Measurements from ENCODE around the gene WDR82. TPM values are rescaled to one million over a fixed set of nuclear protein-coding genes. Genes with fewer than 3 reads are reported as not detected.

WDR82 gene
- total RNA-seq, 1 donor from 2014 or later = 69.9 TPM

DNA sequence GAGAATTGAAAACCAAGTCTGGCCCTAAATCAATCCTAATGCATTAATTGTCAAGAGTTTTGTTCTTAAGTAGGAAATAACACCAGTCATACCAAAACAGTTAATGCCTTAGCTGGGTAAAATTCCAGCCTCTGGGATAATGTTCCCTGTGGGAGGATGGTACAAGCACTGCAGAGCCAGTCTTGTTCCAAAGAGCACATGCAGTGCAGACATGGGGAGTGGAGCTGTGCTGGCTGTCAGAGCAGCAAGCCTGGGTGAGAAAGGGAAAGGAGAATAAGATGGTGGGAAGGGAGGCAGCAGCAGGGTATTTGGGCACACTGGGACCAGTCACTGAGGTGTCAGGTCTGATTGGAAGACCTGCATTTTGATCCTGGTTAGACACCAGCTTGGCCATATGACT, 68.4 kb downstream of the WDR82 start:
- H3K36me3 ChIP-seq (ENCODE audit: control insufficient read depth in 3 of 3, insufficient read depth in 3 of 3, low read length in 3 of 3) = peaks cover 80 to 91% (median 86%) of the 10 kb centered on the region in 3 donors
- no peak overlapping the region for H3K27ac ChIP-seq (ENCODE audit: low read depth, low read length)
- no peaks in the 10 kb centered on the region for H3K4me1 ChIP-seq (ENCODE audit: control insufficient read depth in 3 of 3, insufficient read depth in 3 of 3, low read length in 3 of 3)
- H3K27me3 ChIP-seq (ENCODE audit: control insufficient read depth in 3 of 3, insufficient read depth in 3 of 3, low read length in 3 of 3) = no peaks in the 10 kb centered on the region
- H3K4me3 ChIP-seq (ENCODE audit: low read length in 3 of 3) = no peak overlapping the region
- H3K9ac ChIP-seq (ENCODE audit: low read depth in 1 of 3, low read length in 3 of 3) = no peak overlapping the region
- no peaks in the 10 kb centered on the region for H3K9me3 ChIP-seq (ENCODE audit: control insufficient read depth in 3 of 3, low read length in 3 of 3)

DNA sequence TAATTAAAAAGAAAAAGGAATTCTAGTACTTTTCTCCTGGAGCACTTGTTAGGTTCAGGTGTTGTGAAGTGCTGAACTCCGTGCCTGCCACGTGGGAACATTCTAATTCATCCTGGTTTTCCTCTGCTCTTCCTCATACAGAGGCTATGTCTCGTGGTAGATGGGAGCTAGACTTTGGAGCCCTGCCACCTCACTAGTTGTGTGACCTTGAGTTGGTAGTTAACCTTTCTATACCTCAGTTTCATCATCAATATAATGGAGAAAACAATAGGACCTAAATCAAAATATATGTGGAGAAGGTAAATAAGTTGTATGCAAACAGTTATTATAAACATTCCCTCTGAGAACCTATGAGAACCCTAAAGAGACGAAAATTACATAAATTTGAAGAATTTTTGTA, 69.9 kb downstream of the WDR82 start:
- peaks cover 74 to 91% (median 86%) of the 10 kb centered on the region in 3 donors for H3K36me3 ChIP-seq (ENCODE audit: control insufficient read depth in 3 of 3, insufficient read depth in 3 of 3, low read length in 3 of 3)
- no peaks in the 10 kb centered on the region for H3K9me3 ChIP-seq (ENCODE audit: control insufficient read depth in 3 of 3, low read length in 3 of 3)
- H3K27ac ChIP-seq (ENCODE audit: low read depth, low read length) = no peak overlapping the region
- no peaks in the 10 kb centered on the region for H3K27me3 ChIP-seq (ENCODE audit: control insufficient read depth in 3 of 3, insufficient read depth in 3 of 3, low read length in 3 of 3)
- H3K4me1 ChIP-seq (ENCODE audit: control insufficient read depth in 3 of 3, insufficient read depth in 3 of 3, low read length in 3 of 3) = no peaks in the 10 kb centered on the region
- no peak overlapping the region for H3K4me3 ChIP-seq (ENCODE audit: low read length in 3 of 3)
- H3K9ac ChIP-seq (ENCODE audit: low read depth in 1 of 3, low read length in 3 of 3) = no peak overlapping the region

DNA sequence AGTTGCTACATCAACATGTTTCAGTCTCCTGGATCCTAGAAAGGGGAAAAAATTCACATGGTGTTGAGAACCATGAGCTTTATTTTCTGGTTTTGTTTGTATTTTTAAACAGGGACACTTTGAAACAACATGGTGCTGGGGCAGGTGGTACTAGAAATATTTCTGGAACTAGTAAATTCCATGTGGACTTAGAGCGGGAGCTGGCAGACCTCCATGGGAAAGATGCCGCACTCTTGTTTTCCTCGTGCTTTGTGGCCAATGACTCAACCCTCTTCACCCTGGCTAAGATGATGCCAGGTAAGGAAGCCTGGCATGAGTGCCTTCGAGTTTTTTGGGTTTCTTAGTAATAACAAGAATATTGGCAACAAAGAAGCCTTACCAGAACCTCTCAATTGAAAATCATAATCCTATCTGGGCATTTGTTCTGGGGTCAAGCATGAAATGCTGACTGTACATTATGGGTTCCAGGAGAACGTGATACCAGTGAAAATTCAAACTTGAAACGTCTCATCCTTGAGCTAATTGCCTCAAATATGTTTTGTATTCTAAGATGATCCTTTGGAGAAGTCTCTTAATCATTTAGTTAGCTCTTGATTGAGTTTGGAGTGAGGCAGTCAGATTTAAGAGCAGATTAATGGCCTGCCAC, 72.6 kb downstream of the WDR82 start:
- Histone ChIP-seq H3K9me3 (ENCODE audit: control insufficient read depth in 3 of 3, low read length in 3 of 3) (no peaks in the 10 kb centered on the region), H3K27me3 (ENCODE audit: control insufficient read depth in 3 of 3, insufficient read depth in 3 of 3, low read length in 3 of 3) (no peaks in the 10 kb centered on the region), H3K36me3 (ENCODE audit: control insufficient read depth in 3 of 3, insufficient read depth in 3 of 3, low read length in 3 of 3) (peaks cover 60 to 86% (median 80%) of the 10 kb centered on the region in 3 donors), H3K27ac (ENCODE audit: low read depth, low read length) (no peak overlapping the region), H3K4me3 (ENCODE audit: low read length in 3 of 3) (no peak overlapping the region), H3K4me1 (ENCODE audit: control insufficient read depth in 3 of 3, insufficient read depth in 3 of 3, low read length in 3 of 3) (peaks cover 0 to 3% (median 3%) of the 10 kb centered on the region in 3 donors), H3K9ac (ENCODE audit: low read depth in 1 of 3, low read length in 3 of 3) (no peak overlapping the region)

Small RNA genes within 50 kb of the gene (small RNA-seq; reads per million reads assigned to genes)
- not detected for gene MIR135A1
- gene MIRLET7G = 2,094 reads per million, percentile 99 among the genes with 10 or more reads in this experiment

Other genes with a start within 250 kb of the WDR82 start
- 5.2 TPM for gene DUSP7, start 222.1 kb downstream of the WDR82 start, total RNA-seq
- 2.6 TPM for gene POC1A, start 124.2 kb downstream of the WDR82 start, total RNA-seq
- gene ALAS1, start 80.5 kb downstream of the WDR82 start, total RNA-seq = 31.3 TPM
- not detected for gene TLR9, start 53.0 kb downstream of the WDR82 start, total RNA-seq
- 18.8 TPM for gene TWF2, start 39.5 kb downstream of the WDR82 start, total RNA-seq
- 8.4 TPM for gene PPM1M, start 32.9 kb downstream of the WDR82 start, total RNA-seq
- gene GLYCTK, start 9.2 kb upstream of the WDR82 start, total RNA-seq = 4.2 TPM
- gene DNAH1, start 37.7 kb upstream of the WDR82 start, total RNA-seq = 2.1 TPM
- 60.0 TPM for gene BAP1, start 131.4 kb upstream of the WDR82 start, total RNA-seq
- gene PHF7, start 132.0 kb upstream of the WDR82 start, total RNA-seq = 5.2 TPM
- 4.7 TPM for gene SEMA3G, start 166.5 kb upstream of the WDR82 start, total RNA-seq
- 461 TPM for gene TNNC1, start 175.4 kb upstream of the WDR82 start, total RNA-seq
- gene NISCH, start 177.0 kb upstream of the WDR82 start, total RNA-seq = 43.3 TPM
- 67.3 TPM for gene STAB1, start 216.7 kb upstream of the WDR82 start, total RNA-seq